ENCODE measurements around the gene SNCAIP. TPM values are rescaled to one million over a fixed set of nuclear protein-coding genes. Genes with fewer than 3 reads are reported as not detected.

The SNCAIP gene
- total RNA-seq, 1 experiment from 2014 or later = not detected

- Histone ChIP-seq H3K79me2 (ENCODE audit: low read length) (no peaks in the 10 kb centered on the region), H3K36me3 (ENCODE audit: insufficient read depth, low read length) (no peaks in the 10 kb centered on the region), H3K9me3 (ENCODE audit: low read length) (no peaks in the 10 kb centered on the region), H3K9ac (ENCODE audit: low read length) (no peak overlapping the region), H3K4me1 (ENCODE audit: low read length) (no peaks in the 10 kb centered on the region), H3K4me2 (ENCODE audit: low read depth, low read length, poor library complexity, severe bottlenecking) (no peak overlapping the region), H3K9me2 (replicated peaks; ENCODE audit: insufficient read depth, low read length) (no peaks in the 10 kb centered on the region), H3K27me3 (ENCODE audit: low read length) (no peaks in the 10 kb centered on the region), H4K20me1 (ENCODE audit: insufficient read depth, low read depth, low read length) (no peaks in the 10 kb centered on the region), H3K27ac (ENCODE audit: low read length) (no peak overlapping the region), H2AFZ (ENCODE audit: low read length) (no peak overlapping the region), H3K4me3 (ENCODE audit: low read length) (no peak overlapping the region)
- DNase-seq = no peak
Observed at GRCh38 chr5:122464191-122464590, 152.2 kb downstream of the SNCAIP start.

GRCh38 chr5:122465031-122465577, 153.1 kb downstream of the SNCAIP start:
- DNase-seq = no peak
- Histone ChIP-seq H3K4me2 (ENCODE audit: low read depth, low read length, poor library complexity, severe bottlenecking) (no peak overlapping the region), H3K4me1 (ENCODE audit: low read length) (no peaks in the 10 kb centered on the region), H3K79me2 (ENCODE audit: low read length) (no peaks in the 10 kb centered on the region), H3K36me3 (ENCODE audit: insufficient read depth, low read length) (no peaks in the 10 kb centered on the region), H3K27ac (ENCODE audit: low read length) (no peak overlapping the region), H3K9ac (ENCODE audit: low read length) (no peak overlapping the region), H3K27me3 (ENCODE audit: low read length) (no peaks in the 10 kb centered on the region), H3K9me2 (replicated peaks; ENCODE audit: insufficient read depth, low read length) (no peaks in the 10 kb centered on the region), H4K20me1 (ENCODE audit: insufficient read depth, low read depth, low read length) (no peaks in the 10 kb centered on the region), H3K9me3 (ENCODE audit: low read length) (no peaks in the 10 kb centered on the region), H2AFZ (ENCODE audit: low read length) (no peak overlapping the region), H3K4me3 (ENCODE audit: low read length) (no peak overlapping the region)

DNA sequence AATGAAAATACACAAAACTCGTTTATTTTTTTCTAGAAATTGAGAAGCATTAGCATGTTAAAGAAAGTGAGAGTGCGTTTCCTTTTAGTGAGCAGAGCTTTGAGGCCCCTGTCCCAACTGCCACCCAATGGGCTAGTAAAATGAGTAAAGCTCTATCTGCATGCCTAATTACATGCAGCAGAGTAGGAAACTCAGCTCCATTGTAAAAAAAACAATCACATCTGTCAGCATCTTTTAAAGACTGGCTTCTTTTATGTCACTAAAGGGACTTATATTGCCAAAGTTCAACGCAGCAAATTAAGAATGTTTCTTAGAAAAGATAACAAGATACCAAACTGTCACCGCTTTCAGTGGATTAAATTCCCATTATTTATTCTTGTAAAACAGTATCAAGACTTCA, 154.0 kb downstream of the SNCAIP start:
- Histone ChIP-seq H3K4me1 (ENCODE audit: low read length) (no peaks in the 10 kb centered on the region), H3K36me3 (ENCODE audit: insufficient read depth, low read length) (no peaks in the 10 kb centered on the region), H3K9ac (ENCODE audit: low read length) (no peak overlapping the region)

GRCh38 chr5:122468351-122469116, 156.5 kb downstream of the SNCAIP start:
- Histone ChIP-seq H3K79me2 (ENCODE audit: low read length) (no peaks in the 10 kb centered on the region), H3K27me3 (ENCODE audit: low read length) (no peaks in the 10 kb centered on the region), H3K4me1 (ENCODE audit: low read length) (no peaks in the 10 kb centered on the region), H3K27ac (ENCODE audit: low read length) (no peak overlapping the region), H3K36me3 (ENCODE audit: insufficient read depth, low read length) (no peaks in the 10 kb centered on the region), H3K9ac (ENCODE audit: low read length) (no peak overlapping the region), H3K4me2 (ENCODE audit: low read depth, low read length, poor library complexity, severe bottlenecking) (no peak overlapping the region), H3K9me3 (ENCODE audit: low read length) (no peaks in the 10 kb centered on the region), H2AFZ (ENCODE audit: low read length) (no peak overlapping the region), H4K20me1 (ENCODE audit: insufficient read depth, low read depth, low read length) (no peaks in the 10 kb centered on the region), H3K9me2 (replicated peaks; ENCODE audit: insufficient read depth, low read length) (no peaks in the 10 kb centered on the region), H3K4me3 (ENCODE audit: low read length) (no peak overlapping the region)
- no peak for DNase-seq

More for the DNA sequence above, 154.0 kb downstream of the SNCAIP start:
- no peaks in the 10 kb centered on the region for H4K20me1 ChIP-seq (ENCODE audit: insufficient read depth, low read depth, low read length)
- no peak for DNase-seq
- H3K9me2 ChIP-seq (replicated peaks; ENCODE audit: insufficient read depth, low read length) = no peaks in the 10 kb centered on the region
- H3K79me2 ChIP-seq (ENCODE audit: low read length) = no peaks in the 10 kb centered on the region
- no peaks in the 10 kb centered on the region for H3K27me3 ChIP-seq (ENCODE audit: low read length)
- no peak overlapping the region for H3K4me2 ChIP-seq (ENCODE audit: low read depth, low read length, poor library complexity, severe bottlenecking)
- no peak overlapping the region for H3K4me3 ChIP-seq (ENCODE audit: low read length)
- H3K9me3 ChIP-seq (ENCODE audit: low read length) = no peaks in the 10 kb centered on the region
- no peak overlapping the region for H2AFZ ChIP-seq (ENCODE audit: low read length)
- no peak overlapping the region for H3K27ac ChIP-seq (ENCODE audit: low read length)

DNA sequence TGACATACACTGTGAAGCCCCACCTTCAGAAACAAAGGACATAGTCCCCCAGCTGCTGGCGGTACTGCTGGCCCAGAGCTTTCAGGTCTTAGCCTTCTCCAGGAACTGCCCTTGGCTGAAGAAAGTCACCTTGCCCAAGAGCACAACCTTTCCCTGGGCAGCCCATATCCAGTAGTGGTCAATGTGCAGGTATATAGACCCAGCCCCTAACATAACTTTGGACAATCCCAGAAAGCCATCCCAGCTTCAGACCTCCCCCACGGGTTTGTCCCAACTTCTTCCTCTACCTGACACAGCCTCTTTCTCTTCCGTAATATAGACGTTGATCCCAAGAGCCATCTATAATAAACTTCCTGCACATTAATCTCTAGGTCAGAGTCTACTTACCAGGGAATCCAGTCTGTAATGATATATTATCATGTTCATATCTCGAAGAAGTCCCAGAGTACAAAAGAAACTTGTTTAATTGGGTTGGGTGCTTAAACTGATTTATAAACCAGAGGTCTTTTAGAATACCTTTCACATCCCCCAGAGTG, 157.4 kb downstream of the SNCAIP start:
- Histone ChIP-seq H3K4me1 (ENCODE audit: low read length) (no peaks in the 10 kb centered on the region), H3K9me3 (ENCODE audit: low read length) (no peaks in the 10 kb centered on the region), H3K9ac (ENCODE audit: low read length) (no peak overlapping the region), H3K27ac (ENCODE audit: low read length) (no peak overlapping the region), H4K20me1 (ENCODE audit: insufficient read depth, low read depth, low read length) (no peaks in the 10 kb centered on the region), H3K79me2 (ENCODE audit: low read length) (no peaks in the 10 kb centered on the region), H3K36me3 (ENCODE audit: insufficient read depth, low read length) (no peaks in the 10 kb centered on the region), H2AFZ (ENCODE audit: low read length) (no peak overlapping the region), H3K9me2 (replicated peaks; ENCODE audit: insufficient read depth, low read length) (no peaks in the 10 kb centered on the region), H3K4me2 (ENCODE audit: low read depth, low read length, poor library complexity, severe bottlenecking) (no peak overlapping the region), H3K4me3 (ENCODE audit: low read length) (no peak overlapping the region), H3K27me3 (ENCODE audit: low read length) (no peaks in the 10 kb centered on the region)
- DNase-seq = no peak

DNA sequence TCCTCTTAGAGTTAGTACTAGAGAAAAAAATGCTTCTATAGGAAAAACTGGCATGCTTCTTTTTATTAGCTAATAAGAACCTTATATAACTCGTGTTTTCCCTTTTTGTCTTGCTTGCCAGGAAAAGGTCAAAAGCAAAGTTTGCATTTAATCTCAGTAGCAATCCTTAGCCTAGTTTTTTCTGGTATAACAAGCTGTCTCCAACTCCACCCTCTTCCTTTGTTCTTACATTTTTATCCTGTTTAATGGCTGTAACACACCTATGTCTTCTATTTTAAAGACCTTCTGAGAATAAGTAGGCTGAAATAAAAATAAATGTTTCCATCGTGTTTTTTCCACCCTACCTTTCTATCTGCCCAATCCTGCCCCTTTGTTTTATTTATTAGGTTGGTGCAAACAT, 158.3 kb downstream of the SNCAIP start:
- no peak overlapping the region for H2AFZ ChIP-seq (ENCODE audit: low read length)
- H3K9me3 ChIP-seq (ENCODE audit: low read length) = no peaks in the 10 kb centered on the region
- no peaks in the 10 kb centered on the region for H3K9me2 ChIP-seq (replicated peaks; ENCODE audit: insufficient read depth, low read length)
- H3K4me1 ChIP-seq (ENCODE audit: low read length) = no peaks in the 10 kb centered on the region
- H4K20me1 ChIP-seq (ENCODE audit: insufficient read depth, low read depth, low read length) = no peaks in the 10 kb centered on the region
- H3K36me3 ChIP-seq (ENCODE audit: insufficient read depth, low read length) = no peaks in the 10 kb centered on the region
- DNase-seq = no peak
- H3K4me3 ChIP-seq (ENCODE audit: low read length) = no peak overlapping the region
- no peak overlapping the region for H3K9ac ChIP-seq (ENCODE audit: low read length)
- H3K27me3 ChIP-seq (ENCODE audit: low read length) = no peaks in the 10 kb centered on the region
- H3K79me2 ChIP-seq (ENCODE audit: low read length) = no peaks in the 10 kb centered on the region
- no peak overlapping the region for H3K27ac ChIP-seq (ENCODE audit: low read length)
- no peak overlapping the region for H3K4me2 ChIP-seq (ENCODE audit: low read depth, low read length, poor library complexity, severe bottlenecking)

GRCh38 chr5:122471031-122471751, 159.2 kb downstream of the SNCAIP start:
- Histone ChIP-seq H3K4me1 (ENCODE audit: low read length) (no peaks in the 10 kb centered on the region), H3K79me2 (ENCODE audit: low read length) (no peaks in the 10 kb centered on the region), H3K4me3 (ENCODE audit: low read length) (no peak overlapping the region), H3K4me2 (ENCODE audit: low read depth, low read length, poor library complexity, severe bottlenecking) (no peak overlapping the region), H3K9me2 (replicated peaks; ENCODE audit: insufficient read depth, low read length) (no peaks in the 10 kb centered on the region), H4K20me1 (ENCODE audit: insufficient read depth, low read depth, low read length) (no peaks in the 10 kb centered on the region), H3K27ac (ENCODE audit: low read length) (no peak overlapping the region), H3K27me3 (ENCODE audit: low read length) (no peaks in the 10 kb centered on the region), H3K36me3 (ENCODE audit: insufficient read depth, low read length) (no peaks in the 10 kb centered on the region), H3K9me3 (ENCODE audit: low read length) (no peaks in the 10 kb centered on the region), H2AFZ (ENCODE audit: low read length) (no peak overlapping the region), H3K9ac (ENCODE audit: low read length) (no peak overlapping the region)
- DNase-seq = no peak

DNA sequence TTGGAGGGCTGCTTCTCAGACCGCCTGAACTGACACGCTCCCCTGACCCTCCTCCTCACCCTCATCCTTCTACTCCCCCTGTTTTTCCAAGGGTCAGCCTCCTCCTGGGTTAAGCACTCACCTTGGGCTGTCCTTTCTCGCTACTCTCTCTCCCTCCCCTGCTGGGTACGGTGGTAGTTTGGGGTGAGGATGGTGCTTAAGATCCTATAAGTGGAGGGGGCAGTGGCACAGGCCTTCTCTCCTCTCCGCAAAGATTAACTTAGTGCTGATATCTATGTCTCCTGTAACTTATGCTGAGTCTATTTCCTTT, 159.7 kb downstream of the SNCAIP start:
- Histone ChIP-seq H3K27ac (ENCODE audit: low read length) (no peak overlapping the region), H3K9me2 (replicated peaks; ENCODE audit: insufficient read depth, low read length) (no peaks in the 10 kb centered on the region), H3K27me3 (ENCODE audit: low read length) (no peaks in the 10 kb centered on the region), H3K79me2 (ENCODE audit: low read length) (no peaks in the 10 kb centered on the region), H4K20me1 (ENCODE audit: insufficient read depth, low read depth, low read length) (no peaks in the 10 kb centered on the region), H3K4me2 (ENCODE audit: low read depth, low read length, poor library complexity, severe bottlenecking) (no peak overlapping the region), H3K4me3 (ENCODE audit: low read length) (no peak overlapping the region), H3K4me1 (ENCODE audit: low read length) (no peaks in the 10 kb centered on the region), H2AFZ (ENCODE audit: low read length) (no peak overlapping the region), H3K9ac (ENCODE audit: low read length) (no peak overlapping the region), H3K9me3 (ENCODE audit: low read length) (no peaks in the 10 kb centered on the region), H3K36me3 (ENCODE audit: insufficient read depth, low read length) (no peaks in the 10 kb centered on the region)
- DNase-seq = no peak

All from Karpas-422 (cell line).